Activated CD8-positive, alpha-beta memory T cell treated with anti-CD3 and anti-CD28 coated beads, Interleukin-2, amount 50 U/mL, for 24 hours (primary cell): ENCODE data around the gene ZER1.
"Not testable (repeated sequence)": the region's sequence is repeated elsewhere in the genome, so short reads cannot be mapped to it uniquely, and the experiment has no call there.

Experiments used
- DNase-seq: peaks from one replicate; pipeline ENCODE4 v3.0.0-alpha.2; 2020; ENCODE audit errors: extremely low read depth

ZER1 gene

DNA sequence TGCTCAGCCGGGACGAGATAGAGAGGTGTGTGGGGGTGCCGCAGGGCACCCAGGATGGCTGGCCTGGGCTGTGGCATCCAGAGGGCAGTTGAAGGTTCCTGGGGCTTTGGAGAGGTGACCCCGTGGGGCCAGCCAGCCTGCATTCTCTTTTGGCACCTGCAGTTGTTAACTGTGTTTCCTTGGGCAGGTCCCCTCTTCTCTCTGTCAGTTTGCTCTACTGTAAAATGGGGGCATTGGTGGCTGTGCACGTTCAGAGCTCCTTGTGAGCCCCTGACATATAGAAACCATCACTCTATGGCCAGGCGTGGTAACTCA lies 56.3 kb downstream of the ZER1 start:
- DNase-seq, result no peak

DNA sequence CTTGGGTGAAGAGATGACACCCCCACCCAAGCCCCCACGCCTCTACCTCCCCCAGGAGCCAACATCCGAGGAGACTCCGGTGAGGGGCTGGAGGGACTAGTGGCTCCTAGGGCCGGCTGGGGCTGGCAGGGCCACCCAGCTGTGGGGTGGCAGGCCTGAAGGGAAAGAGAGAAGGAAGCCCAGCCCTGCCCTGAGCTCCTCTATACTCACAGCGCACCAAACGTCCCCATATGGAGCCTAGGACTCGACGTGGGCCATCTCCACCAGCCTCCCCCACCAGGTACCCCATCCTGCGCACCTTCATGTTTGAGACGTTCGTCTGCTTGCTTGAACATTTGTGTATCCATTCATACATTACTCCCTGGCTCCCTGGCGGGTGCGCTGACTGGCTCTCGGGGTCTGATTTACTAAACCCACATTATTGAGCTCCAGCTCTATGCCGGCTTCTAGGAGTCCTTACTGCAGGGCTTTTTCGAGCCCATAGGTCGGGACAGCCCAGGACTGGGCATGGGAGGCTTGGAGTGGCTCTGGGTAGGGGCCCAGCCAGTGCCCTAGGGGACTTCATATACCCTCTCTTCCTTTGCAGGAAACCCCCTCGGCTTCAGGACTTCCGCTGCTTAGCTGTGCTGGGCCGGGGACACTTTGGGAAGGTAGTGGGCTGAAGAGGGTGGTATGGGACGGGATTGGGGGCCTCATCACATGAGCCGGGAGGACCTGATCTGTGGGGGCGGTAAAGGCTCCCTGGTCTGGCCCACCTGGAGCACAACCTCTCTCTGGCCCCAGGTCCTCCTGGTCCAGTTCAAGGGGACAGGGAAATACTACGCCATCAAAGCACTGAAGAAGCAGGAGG lies 56.9 kb downstream of the ZER1 start:
- no peak for DNase-seq

DNA sequence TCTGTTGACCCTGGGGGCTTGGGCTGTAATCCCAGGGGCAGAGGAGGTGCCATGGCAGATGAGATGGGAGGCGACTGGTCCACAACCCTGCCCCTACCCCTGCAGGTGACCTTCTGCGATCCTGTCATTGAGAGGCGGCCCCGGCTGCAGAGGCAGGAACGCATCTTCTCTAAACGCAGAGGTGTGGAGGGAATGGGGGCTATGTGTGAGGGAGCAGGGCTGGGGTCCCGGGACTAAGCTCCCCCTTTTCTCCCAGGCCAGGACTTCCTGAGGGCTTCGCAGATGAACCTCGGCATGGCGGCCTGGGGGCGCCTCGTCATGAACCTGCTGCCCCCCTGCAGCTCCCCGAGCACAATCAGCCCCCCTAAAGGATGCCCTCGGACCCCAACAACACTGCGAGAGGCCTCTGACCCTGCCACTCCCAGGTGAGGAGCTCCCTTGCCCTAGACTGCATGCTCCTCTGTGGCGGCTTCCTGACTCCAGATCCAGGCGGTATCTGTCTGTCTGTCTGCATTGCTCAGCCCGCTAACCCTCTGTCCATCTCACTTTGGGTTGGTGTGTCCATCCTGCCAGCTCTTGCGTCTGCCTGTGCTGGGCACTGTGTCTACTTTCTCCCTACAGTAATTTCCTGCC lies 57.7 kb downstream of the ZER1 start:
- no peak for DNase-seq

DNA sequence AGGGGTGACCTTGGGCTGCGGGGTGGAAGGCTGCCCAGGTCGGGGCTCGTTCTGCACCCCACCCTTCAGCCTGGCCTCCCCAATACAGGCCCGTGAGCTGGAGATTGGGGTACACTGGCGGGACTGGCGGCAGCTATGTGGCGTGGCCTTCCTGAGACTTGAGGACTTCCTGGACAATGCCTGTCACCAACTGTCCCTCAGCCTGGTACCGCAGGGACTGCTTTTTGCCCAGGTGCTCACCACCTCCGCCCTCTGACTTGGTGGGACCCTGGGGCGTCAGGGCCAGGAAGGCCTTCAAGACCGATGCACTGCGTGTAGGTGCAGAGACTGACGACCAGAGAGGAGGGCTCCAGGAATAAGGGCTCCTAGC lies 58.3 kb downstream of the ZER1 start:
- no peak for DNase-seq

DNA sequence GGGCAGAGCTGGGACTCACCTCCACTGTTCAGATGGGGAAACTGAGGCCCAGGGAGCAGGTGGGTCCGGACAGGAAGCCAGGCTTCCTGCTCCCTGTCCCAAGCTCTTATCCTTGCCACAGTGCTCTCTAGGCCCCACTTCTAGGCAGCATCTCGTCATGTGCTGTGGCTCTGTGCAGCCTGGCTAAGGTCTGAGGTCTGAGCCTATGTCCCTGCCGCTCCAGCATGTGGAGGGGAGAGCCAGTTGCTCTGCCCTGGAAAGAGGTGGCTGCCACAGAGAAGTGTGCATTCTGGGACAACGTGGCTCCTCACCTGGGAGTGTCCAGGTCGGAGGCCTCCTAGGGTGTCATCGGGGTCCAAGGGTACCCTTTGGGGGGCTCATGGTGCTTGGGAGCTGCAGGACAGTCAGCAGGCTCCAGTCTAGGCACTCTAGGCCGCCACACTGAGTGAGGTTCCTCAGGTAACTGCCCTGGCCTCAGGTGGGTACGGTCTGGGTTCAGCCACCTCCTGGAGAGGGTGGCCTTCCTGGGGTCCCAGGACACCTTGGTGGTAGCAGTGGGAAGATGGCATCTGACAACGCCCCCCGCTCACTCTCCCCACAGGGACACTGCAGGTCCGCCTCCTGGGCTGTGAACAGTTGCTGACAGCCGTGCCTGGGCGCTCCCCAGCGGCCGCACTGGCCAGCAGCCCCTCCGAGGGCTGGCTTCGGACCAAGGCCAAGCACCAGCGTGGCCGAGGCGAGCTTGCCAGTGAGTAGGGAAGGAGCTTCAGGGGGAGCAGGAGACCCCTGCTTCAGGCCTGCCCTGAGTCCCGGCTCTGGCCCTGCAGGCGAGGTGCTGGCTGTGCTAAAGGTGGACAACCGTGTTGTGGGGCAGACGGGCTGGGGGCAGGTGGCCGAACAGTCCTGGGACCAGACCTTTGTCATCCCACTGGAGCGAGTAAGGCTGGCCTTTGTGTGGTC lies 59.0 kb downstream of the ZER1 start:
- DNase-seq, result no peak

DNA sequence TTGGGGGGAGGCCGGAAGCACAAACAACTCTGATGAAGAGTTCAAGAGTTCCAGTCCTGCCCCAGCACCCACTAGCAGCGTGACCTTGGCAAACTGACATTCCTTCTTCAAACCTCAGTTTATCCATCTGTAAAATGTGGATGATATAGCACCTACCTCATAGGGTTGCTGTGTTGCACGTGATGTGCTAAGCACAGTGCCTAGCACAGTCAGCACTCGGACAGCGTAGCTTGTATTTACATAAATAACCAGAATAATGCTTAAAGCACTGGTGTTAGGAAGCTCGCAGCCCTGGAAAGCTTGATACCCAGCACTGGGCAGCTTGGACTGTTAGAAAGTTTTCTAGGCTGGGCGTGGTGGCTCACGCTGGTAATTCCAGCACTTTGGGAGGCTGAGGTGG lies 64.3 kb downstream of the ZER1 start:
- DNase-seq, result no peak

DNA sequence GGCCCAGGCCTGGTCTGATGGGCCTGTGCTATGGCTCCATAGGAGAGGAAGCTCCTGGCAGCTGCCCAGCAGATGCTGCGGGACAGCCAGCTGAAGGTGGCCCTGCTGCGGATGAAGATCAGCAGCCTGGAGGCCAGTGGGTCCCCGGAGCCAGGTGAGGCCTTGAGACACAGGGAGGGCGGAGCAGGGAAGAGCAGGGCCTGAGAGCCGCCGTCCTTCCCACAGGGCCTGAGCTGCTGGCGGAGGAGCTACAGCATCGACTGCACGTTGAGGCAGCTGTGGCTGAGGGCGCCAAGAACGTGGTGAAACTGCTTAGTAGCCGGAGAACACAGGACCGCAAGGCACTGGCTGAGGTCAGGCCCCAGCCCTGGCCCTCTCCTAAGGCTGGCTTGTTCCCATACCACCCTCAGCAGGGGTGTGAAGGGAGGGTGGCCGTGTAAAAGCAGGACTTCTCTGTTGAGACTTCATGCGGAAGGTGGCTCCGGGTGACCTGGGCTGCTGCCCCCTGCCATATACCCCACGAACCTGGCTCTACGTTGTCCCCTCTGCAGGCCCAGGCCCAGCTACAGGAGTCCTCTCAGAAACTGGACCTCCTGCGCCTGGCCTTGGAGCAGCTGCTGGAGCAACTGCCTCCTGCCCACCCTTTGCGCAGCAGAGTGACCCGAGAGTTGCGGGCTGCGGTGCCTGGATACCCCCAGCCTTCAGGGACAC lies 64.9 kb downstream of the ZER1 start:
- no peak for DNase-seq

DNA sequence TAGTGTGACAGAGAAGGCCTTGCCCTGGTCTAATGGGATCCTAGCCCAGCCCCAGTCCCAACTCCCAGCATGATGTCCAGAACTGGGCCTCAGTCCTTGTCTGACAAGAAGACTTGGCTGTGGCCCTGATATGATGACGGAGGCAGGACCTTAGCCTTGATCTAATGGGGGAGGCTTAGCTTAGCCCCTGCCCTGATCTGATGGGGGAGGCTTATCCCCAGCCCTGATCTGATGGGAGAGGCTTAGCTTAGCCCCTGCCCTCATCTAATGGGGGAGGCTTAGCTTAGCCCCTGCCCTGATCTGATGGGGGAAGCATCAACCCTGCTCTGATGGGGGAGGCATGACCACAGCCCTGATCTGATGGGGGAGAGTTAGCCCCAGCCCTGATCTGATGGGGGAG lies 65.7 kb downstream of the ZER1 start:
- no peak for DNase-seq

DNA sequence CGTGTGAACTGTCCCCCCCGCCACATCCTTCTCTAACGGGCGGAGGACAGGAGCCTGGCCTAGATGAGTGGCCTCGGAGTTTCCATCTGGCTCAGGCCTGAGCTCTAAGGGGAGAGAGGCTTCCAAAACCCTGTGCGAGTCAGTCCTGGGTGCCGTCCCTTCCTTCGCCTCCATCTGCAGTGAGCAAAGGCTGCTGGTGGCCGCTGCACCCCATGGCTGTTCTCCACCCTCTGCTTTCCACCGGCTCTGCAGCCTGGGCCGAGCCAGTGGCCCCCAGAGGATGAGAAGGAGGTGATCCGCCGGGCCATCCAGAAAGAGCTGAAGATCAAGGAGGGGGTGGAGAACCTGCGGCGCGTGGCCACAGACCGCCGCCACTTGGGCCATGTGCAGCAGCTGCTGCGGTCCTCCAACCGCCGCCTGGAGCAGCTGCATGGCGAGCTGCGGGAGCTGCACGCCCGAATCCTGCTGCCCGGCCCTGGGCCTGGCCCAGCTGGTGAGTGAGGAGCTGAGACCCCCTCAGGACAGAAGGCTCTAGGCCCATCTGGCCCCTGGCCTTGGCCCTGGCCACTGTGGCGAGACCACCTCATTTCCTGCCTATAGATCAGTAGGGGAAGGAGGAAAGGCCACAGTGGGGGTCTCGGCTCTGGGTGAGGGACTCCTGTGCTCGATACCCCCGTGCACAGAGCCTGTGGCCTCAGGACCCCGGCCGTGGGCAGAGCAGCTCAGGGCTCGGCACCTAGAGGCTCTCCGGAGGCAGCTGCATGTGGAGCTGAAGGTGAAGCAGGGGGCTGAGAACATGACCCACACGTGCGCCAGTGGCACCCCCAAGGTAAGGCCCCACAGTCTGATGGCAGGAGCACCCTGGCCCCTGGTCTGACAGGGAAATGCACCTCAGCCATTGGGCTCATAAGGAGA lies 66.4 kb downstream of the ZER1 start:
- no peak for DNase-seq

DNA sequence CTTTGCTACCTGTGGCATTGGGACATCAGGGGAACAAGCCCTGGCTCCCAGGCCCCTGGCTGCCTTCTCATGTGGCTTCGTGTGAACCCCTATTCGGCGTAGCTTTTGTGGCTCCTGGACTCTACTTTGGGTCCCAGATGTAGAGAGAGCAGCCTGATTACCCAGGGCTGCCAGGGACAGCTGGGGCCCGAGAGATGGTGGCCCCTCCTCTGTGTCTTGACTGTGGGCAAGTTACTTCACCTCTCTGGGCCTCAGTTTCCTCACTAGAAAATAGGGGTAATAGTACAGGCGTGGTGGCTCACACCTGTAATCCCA lies 67.4 kb downstream of the ZER1 start:
- no peak for DNase-seq

DNA sequence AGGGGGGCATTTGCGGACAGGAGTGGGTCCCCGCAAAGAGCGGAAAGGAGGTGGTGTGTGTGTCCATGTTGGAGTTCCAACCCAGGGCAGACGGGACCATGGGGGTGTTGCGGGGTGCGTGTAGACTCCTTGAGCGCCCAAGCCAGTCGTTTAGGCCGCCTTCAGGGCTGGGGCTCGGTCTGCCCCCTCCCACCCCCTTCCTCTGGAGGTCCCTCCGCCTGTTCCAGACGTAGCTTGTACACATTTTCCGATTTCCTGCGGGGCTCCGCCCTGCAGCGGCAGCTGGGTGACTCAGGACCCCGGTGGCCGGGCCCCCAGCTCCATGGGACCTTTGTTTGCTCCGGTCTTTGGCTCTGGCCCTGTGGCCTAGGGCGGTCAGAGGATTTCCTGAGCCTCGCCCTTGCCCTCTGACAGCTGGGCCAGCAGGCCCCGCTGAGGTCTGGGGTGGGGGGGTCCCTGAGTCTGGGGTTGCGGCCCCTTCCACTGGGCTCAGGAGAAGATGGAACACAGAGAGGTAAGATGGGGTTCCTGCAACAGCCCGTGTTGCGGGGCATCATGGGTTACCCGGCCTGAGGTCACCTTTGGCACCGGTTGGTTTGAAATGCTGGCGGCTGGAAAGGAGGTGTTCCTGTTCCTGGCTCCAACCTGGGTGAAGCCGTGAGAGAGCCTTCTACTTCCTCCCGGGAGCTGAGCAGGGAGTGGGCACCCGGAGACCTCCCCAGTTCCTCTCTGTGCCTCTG lies 67.9 kb downstream of the ZER1 start:
- no peak for DNase-seq

DNA sequence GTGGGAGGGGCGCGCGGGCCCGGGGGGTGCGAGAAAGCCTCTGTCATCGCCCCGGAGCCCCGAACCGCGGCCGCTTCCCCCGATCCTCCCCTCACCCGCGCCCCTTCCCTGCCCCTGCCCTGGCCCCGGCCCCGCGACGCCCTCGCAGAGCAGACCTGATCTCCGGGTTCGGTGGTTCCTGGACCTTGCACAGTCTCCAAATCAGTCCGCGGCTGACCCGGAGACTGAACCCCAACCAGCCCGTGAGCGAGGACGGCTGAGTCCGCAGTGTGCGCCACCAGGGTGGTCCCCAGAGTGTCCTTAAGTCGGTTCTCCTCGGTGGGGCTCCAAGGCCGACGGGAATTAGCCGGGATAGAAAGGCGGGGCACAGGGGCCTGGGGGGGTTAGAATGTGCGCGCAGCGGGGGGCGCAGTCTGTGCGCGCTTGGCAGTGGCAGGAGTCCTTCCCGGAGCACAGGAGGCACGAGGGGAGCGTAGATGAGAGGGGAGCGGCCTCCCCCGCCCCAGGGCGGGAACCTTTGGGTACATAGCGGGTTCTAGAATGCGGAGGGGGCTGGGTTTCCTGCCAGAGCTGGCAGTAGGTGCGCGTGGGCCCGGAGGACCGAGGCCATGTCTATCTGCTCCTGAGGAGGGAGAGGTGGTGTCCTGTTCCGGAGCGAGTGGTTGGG lies 68.6 kb downstream of the ZER1 start:
- DNase-seq, result no peak

DNA sequence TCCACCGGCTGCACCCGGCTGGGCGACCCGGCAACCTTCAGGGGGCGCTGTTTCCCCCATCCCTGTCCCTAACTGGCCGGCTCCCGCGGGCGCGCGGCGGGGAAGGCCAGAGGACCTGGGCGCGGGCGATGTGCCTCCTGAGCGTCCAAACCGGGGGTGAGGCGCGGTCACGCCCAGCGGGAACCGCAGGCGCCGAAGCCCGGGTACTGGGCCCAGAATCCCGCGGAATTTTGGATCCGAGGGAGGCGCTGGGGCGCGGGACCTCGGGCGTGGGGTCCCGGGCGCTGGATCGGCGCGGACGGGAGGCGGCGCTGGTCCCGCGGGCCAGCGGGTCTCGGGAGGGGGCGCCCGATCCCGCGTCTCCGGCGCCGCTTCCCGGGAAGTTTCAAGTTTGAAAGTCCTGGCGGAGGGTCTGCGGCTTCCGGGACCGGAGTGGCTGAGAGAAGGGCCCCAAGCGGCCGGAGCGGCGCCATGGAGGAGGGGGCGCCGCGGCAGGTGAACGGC lies 69.2 kb downstream of the ZER1 start, which contains the start of gene PKN3:
PKN3 (plus strand) TSS at position 59 of the 504 bp plus-strand sequence; CDS start at position 472, 413 bp downstream.
- DNase-seq, result peak; percentile 64

DNA sequence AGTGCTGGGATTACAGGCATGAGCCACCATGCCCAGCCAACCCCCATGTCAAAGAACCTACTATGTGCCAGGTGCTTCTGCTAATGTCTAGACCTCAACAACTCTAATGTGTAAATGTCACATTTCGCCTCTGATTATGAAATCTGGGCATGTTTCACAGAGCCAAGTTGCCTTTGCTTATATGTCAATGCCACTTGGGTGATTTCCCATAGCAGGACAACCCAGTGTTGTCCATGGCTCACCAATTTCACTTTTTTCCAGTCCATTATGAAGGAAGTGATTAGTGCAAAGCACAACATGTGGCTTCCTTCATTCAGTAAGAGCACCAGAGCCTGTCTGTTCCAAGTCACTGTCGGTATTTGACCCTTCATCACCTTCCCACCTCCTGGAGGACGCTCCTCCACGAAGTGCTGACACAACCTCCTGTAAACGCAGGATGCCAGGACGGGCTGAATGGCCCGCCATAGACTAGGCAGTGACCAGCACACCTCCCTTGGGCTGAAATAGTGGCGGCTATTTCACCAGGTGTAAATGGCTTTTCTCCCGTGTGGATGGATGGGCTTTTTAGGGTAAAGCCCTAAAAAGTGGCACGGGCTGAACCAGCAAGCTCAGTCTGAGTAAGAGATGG lies 70.4 kb downstream of the ZER1 start:
- no peak for DNase-seq

DNA sequence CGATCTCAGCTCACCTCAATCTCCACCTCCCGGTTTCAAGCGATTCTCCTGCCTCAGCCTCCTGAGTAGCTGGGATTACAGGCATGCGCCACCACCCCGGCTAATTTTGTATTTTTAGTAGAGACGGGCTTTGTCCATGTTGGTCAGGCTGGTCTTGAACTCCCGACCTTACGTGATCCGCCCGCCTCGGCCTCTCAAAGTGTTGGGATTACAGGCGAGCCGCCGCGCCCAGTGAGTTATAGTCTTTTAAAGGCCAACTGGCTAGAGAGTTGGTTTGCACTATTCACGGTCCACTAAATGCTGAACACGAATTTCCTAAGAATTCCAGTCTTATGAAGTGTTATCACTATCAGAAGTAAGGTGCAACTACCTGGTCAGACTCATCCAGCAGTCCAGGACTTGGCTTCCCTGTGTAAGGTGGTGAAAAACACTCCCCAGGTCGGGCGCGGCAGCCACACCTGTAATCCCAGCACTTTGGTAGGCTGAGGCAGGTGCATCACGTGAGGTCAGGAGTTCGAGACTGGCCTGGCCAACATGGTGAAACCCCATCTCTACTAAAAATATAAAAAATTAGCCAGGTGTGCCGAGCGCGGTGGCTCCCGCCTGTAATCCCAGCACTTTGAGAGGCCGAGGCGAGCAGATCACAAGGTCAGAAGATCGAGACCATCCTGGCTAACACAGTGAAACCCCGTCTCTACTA lies 72.5 kb downstream of the ZER1 start:
- DNase-seq, result not testable (repeated sequence)

DNA sequence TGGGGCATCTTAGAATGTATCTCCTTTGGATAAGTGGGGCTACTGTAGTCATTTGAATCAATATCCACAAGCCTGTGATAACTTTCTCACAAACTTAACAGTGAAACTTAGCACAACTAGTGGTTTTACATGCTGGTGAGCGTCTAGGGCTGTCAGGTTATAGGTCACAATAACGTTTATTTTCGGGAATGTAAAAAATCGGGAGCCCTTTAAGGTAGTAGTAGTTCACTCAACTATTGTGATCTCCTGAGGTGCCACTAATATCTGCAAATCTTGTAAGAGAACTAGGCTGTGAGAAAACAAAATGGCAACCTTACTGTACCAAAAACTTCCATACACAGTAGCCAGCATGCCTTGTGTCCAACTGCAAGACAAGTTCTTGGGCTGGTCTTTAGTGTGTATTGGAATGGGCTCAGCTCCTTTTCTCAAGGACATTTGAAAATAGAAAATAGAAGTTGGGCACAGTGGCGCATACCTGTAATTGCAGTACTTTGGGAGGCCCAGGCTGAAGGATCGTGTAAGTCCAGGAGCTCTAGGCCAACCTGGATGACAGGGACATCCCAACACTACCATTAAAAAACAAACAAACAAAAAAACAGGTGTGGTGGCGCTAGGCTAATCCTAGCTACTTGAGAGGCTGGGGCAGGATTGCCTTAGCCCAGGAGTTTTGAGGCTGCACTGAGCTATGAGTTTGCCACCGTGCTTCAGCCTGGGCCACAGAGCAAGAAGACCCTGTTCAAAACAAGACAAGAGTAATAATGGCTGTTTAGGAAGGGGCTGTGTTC lies 74.6 kb downstream of the ZER1 start:
- no peak for DNase-seq

DNA sequence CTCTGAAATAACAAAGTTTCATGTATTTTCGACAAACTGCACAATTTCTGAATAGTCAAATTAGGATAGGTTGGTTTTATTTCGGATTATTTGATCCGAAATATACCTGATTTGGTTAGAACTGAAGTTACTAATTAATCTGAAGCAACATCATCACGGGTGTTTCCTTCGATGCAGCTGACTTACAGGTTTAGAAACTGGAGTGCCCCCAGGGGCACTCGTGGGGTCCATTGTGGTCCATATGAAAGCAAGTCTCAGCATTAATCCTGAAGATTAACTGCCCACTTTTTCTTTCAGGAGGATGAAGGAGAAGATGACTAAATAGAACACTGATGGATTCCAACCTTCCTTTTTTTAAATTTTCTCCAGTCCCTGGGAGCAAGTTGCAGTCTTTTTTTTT lies 77.4 kb downstream of the ZER1 start:
- DNase-seq, result no peak

DNA sequence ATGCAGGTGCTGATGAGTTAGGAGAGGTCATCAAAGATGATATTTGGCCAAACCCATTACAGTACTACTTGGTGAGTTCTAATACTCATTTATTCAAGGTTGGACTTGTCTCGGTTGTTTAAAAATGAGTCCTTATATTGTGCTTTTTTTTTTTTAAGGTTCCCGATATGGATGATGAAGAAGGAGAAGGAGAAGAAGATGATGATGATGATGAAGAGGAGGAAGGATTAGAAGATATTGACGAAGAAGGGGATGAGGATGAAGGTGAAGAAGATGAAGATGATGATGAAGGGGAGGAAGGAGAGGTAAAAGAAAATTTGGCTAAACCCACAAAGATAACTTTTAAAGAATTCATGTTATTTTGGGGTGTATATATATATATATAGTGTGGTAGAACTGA lies 78.0 kb downstream of the ZER1 start:
- DNase-seq, result not testable (repeated sequence)
